Limb (tissue), 2 donors: Measurements from ENCODE around the gene ARF4.

Experiments used
- DNase-seq, 2 donors: peaks; one replicate each; pipeline ENCODE4 v3.0.0-alpha.2; 2016; ENCODE audit errors: extremely low spot score in 2 of 2

ARF4 gene

GRCh38 chr3:57582474-57583168 lies 14.5 kb downstream of the ARF4 start:
- DNase-seq = no peak

GRCh38 chr3:57577801-57578200 lies 19.3 kb downstream of the ARF4 start:
- DNase-seq = no peak

GRCh38 chr3:57575966-57576626 lies 21.0 kb downstream of the ARF4 start:
- no peak for DNase-seq

- no peak for DNase-seq
These were observed 25.0 kb downstream of the ARF4 start for GRCh38 chr3:57572096-57572495.

GRCh38 chr3:57570878-57571277 lies 26.3 kb downstream of the ARF4 start:
- DNase-seq = no peak

- DNase-seq = no peak
These were observed 27.2 kb downstream of the ARF4 start for GRCh38 chr3:57569859-57570450.

- DNase-seq = no peak
These were observed 37.6 kb downstream of the ARF4 start for GRCh38 chr3:57559526-57559925.

- DNase-seq = peak in 1 of 2 donors; percentile 43
These were observed 40.0 kb downstream of the ARF4 start for GRCh38 chr3:57557085-57557537.

GRCh38 chr3:57556459-57557084 lies 40.6 kb downstream of the ARF4 start:
- DNase-seq = no peak

GRCh38 chr3:57555738-57556458 lies 41.2 kb downstream of the ARF4 start, which contains the start of gene PDE12:
Gene PDE12, plus strand, starts transcription at chr3:57556274. Its CDS starts 106 bp downstream, at chr3:57556380.
- peak; percentile 88 to 90 for DNase-seq

- DNase-seq = no peak
These were observed 41.8 kb downstream of the ARF4 start for GRCh38 chr3:57555306-57555705.

- DNase-seq = no peak
These were observed 50.5 kb downstream of the ARF4 start for GRCh38 chr3:57546616-57547015.

- no peak for DNase-seq
These were observed 51.4 kb downstream of the ARF4 start for GRCh38 chr3:57545636-57546268.

GRCh38 chr3:57544181-57545125 lies 52.7 kb downstream of the ARF4 start, which contains the start of gene DNAH12:
Gene DNAH12, minus strand, starts transcription at chr3:57544344. Its CDS starts 1,474 bp downstream, at chr3:57542870.
- peak; percentile 50 to 83 for DNase-seq

GRCh38 chr3:57538465-57538864 lies 58.7 kb downstream of the ARF4 start:
- no peak for DNase-seq

GRCh38 chr3:57530071-57530608 lies 67.0 kb downstream of the ARF4 start:
- no peak for DNase-seq
